ENCODE measurements around the gene AIRE. TPM values are rescaled to one million over a fixed set of nuclear protein-coding genes. Genes with fewer than 3 reads are reported as not detected.

AIRE gene
- total and polyA plus RNA-seq, 9 donors: not detected

- Histone ChIP-seq H3K27me3 (no peaks in the 10 kb centered on the region), H3K9me3 (no peaks in the 10 kb centered on the region), H3K27ac (no peak overlapping the region), H3K4me3 (no peak overlapping the region), H3K4me1 (ENCODE audit: insufficient read depth) (no peaks in the 10 kb centered on the region), H3K36me3 (no peaks in the 10 kb centered on the region)
- intact Hi-C loops (cut with DNase I): no loop called here
- DNase-seq: no peak
- TF ChIP-seq POLR2A (IDR thresholded peaks at IDR 0.05) (no peak), EP300 (IDR thresholded peaks at IDR 0.05) (no peak)
- TF ChIP-seq, protein P1, sequence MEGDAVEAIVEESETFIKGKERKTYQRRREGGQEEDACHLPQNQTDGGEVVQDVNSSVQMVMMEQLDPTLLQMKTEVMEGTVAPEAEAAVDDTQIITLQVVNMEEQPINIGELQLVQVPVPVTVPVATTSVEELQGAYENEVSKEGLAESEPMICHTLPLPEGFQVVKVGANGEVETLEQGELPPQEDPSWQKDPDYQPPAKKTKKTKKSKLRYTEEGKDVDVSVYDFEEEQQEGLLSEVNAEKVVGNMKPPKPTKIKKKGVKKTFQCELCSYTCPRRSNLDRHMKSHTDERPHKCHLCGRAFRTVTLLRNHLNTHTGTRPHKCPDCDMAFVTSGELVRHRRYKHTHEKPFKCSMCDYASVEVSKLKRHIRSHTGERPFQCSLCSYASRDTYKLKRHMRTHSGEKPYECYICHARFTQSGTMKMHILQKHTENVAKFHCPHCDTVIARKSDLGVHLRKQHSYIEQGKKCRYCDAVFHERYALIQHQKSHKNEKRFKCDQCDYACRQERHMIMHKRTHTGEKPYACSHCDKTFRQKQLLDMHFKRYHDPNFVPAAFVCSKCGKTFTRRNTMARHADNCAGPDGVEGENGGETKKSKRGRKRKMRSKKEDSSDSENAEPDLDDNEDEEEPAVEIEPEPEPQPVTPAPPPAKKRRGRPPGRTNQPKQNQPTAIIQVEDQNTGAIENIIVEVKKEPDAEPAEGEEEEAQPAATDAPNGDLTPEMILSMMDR (IDR thresholded peaks at IDR 0.05): no peak
- WGBS, 3 donors: 80 to 88% (median 80%) methylated on average over 24 to 25 of the region's 25 CpGs
These were observed 42.7 kb downstream of the AIRE start for GRCh38 chr21:44328242-44328895.

GRCh38 chr21:44329086-44329889, 43.6 kb downstream of the AIRE start:
- intact Hi-C loops (cut with DNase I): no loop called here
- no peaks in the 10 kb centered on the region for H3K36me3 ChIP-seq

DNA sequence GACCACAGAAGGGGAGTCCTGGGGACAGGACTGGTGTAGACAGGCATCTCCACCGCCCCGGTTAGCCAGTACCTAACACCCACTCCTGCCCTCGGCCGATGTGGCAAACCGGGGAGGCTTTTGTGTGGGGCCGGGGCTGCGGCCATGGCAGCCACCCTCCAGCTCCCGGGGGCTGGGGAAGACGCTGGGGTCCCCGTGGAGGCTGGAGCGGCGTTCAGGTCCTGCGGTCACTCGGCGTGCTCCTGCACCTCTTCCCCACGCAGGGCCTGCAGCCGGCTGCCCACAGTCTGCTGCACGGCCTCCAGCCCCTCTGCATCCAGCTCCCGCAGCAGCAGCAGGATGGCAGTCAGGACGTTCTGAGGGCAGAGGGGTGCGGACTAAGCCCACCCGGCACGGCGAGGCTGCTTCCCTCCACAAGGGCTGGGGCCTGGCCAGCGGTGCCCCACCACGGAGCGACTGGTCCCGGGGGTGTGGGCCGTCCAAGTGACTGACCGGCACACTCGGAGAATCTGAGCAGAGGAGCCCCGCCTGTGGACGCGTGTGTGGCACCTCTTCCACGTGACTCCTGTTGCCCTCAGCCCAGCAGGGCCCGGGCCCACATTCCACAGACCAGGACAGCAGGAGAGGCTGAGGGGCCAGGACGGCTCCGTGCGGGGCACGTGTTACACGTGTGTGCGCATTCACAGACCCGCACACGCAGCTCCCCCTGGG, 44.5 kb downstream of the AIRE start:
- Histone ChIP-seq H3K4me3 (no peak overlapping the region), H3K27me3 (no peaks in the 10 kb centered on the region), H3K9me3 (no peaks in the 10 kb centered on the region), H3K27ac (no peak overlapping the region), H3K36me3 (no peaks in the 10 kb centered on the region), H3K4me1 (ENCODE audit: insufficient read depth) (no peaks in the 10 kb centered on the region)
- intact Hi-C loops (cut with DNase I): loop anchor here in 1 of 4 donors (10.0 kb wide), 2 partner anchors 475 to 935 kb away; partner anchors contain the start of gene UBE2G2
- TF ChIP-seq, protein P1 (IDR thresholded peaks at IDR 0.05): no peak
- TF ChIP-seq EP300 (IDR thresholded peaks at IDR 0.05) (no peak), POLR2A (IDR thresholded peaks at IDR 0.05) (no peak)
- DNase-seq: no peak
- WGBS, 3 donors: 82 to 92% (median 86%) methylated on average over 29 to 44 of the region's 44 CpGs

More at GRCh38 chr21:44329086-44329889, 43.6 kb downstream of the AIRE start:
- no peaks in the 10 kb centered on the region for H3K27me3 ChIP-seq
- WGBS, 3 donors: 75 to 82% (median 77%) methylated on average over 24 to 26 of the region's 26 CpGs
- TF ChIP-seq, protein P1 (IDR thresholded peaks at IDR 0.05): no peak
- no peak for TF ChIP-seq POLR2A (IDR thresholded peaks at IDR 0.05)
- TF ChIP-seq EP300 (IDR thresholded peaks at IDR 0.05): no peak
- no peak overlapping the region for H3K4me3 ChIP-seq
- H3K9me3 ChIP-seq: no peaks in the 10 kb centered on the region
- H3K4me1 ChIP-seq (ENCODE audit: insufficient read depth): no peaks in the 10 kb centered on the region
- DNase-seq: peak in 1 of 5 donors; percentile 36
- H3K27ac ChIP-seq: no peak overlapping the region

- Histone ChIP-seq H3K9me3 (no peaks in the 10 kb centered on the region), H3K27ac (no peak overlapping the region), H3K4me3 (no peak overlapping the region), H3K36me3 (no peaks in the 10 kb centered on the region), H3K27me3 (no peaks in the 10 kb centered on the region), H3K4me1 (ENCODE audit: insufficient read depth) (no peaks in the 10 kb centered on the region)
- intact Hi-C loops (cut with DNase I): loop anchor here in 1 of 4 donors (10.0 kb wide), 2 partner anchors 474 to 934 kb away; partner anchors contain the start of gene UBE2G2
- DNase-seq: peak in 1 of 5 donors; percentile 24
- 81 to 84% (median 82%) methylated on average over 18 of the region's 18 CpGs for WGBS, 3 donors
- TF ChIP-seq POLR2A (IDR thresholded peaks at IDR 0.05): no peak
- TF ChIP-seq EP300 (IDR thresholded peaks at IDR 0.05): no peak
- TF ChIP-seq, protein P1 (IDR thresholded peaks at IDR 0.05): no peak
These were observed 45.0 kb downstream of the AIRE start for GRCh38 chr21:44330698-44331097.

All from ovary (tissue), 9 donors.